Amniotic epithelial cell (primary cell): ENCODE measurements around the gene CD6.

Source experiments
- DNase-seq: peaks from one replicate; pipeline ENCODE4 v3.0.0-alpha.2; 2010; ENCODE audit warnings: low read depth

CD6 gene

GRCh38 chr11:60935676-60936442 is 35.6 kb upstream of the CD6 start:
- no peak for DNase-seq

GRCh38 chr11:60936467-60937143 is 34.9 kb upstream of the CD6 start:
- no peak for DNase-seq

GRCh38 chr11:60937144-60937527 is 34.3 kb upstream of the CD6 start:
- no peak for DNase-seq

DNA sequence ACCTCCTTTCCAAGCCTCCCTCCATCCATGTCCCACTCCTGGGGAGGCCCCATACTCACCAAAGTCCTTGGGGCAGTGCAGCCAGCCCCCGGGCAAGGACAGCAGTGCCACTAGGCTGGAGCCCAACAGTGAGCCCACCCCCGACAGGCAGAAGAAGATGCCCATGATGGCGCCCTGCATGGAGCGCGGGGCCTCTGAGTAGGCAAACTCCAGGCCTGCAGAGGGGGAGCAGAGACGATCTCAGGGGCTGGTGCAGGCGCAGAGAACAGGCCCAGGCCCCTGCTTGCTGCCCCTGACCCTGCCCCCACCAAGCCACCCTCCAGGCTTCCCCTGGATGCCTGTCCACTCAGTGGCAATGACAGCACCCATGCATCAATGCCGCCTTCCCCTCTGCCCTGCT is 33.7 kb upstream of the CD6 start:
- no peak for DNase-seq

DNA sequence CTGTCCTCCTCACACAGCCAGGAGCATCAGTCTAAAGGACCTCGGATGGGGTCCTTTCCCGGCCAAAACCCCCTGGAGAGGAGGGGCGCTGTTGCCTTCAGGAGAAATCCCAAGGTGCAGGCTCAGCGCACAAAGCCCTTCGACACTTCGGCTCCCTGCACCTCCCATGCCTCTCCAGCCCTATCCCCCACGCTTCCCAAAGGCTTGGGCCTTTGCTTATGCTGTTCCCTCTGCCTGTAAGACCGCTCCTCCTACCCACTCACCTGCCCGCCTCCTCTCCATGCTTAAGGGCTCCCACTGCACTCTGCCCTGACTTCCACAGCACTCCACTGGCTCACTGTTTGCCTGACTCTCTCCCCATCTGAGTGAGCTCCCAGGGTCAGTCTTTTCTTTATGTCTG is 33.0 kb upstream of the CD6 start:
- DNase-seq = no peak

GRCh38 chr11:60939301-60939700 is 32.2 kb upstream of the CD6 start:
- DNase-seq = no peak

- DNase-seq = peak; percentile 89
These were observed 31.6 kb upstream of the CD6 start for GRCh38 chr11:60939855-60940254.

- no peak for DNase-seq
These were observed 29.9 kb upstream of the CD6 start for GRCh38 chr11:60941371-60942119.

- no peak for DNase-seq
These were observed 29.3 kb upstream of the CD6 start for GRCh38 chr11:60942219-60942618.

- DNase-seq = peak; percentile 43
These were observed 28.4 kb upstream of the CD6 start for GRCh38 chr11:60942970-60943565.

- no peak for DNase-seq
These were observed 26.8 kb upstream of the CD6 start for GRCh38 chr11:60944490-60945294.

DNA sequence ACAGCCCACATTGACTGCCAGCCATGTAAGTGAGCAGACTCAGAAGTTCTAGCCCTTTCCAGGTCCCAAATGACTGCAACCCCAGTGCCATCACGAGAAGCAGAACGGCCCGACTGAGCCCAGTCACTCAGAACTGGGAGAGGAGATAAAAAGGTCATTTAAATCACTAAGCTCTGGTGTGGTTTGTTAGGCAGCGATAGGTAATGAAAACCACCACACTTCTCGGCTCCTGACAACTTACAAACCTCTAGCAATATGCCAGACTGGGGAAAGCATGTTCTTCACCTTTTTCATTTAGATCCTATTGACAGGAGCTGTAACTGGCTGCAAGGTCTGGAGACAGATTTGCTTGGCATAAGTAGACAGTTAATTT is 26.2 kb upstream of the CD6 start:
- DNase-seq = no peak

DNA sequence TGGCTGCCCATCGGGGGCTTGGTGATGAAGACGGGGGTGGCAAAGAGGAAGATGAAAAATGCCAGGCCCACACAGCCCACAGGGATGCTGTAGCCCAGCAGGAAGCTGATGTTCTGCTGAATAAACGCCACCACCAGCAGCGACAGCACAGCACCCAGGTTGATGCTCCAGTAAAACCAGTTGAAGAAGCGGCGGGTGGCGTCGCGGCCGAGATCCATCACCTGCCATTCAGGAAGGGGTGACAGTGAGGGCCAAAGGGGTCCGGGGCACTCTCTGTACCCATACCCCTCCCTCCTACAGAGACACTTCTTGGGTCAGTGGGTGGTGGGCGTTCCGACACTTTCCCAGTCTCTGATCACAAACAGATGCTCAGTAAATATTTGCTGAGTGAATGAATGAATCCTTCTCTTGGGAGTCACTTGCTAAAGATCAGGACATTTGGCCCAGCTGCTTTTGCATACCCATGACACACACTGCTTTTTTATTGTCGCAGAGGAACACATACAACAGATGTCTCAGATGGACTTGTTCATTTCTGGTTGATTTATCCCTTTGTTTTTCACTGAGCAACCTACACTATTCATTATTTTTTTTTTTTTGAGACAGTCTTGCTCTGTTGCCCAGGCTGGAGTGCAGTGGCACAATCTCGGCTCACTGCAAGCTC is 24.7 kb upstream of the CD6 start:
- no peak for DNase-seq

DNA sequence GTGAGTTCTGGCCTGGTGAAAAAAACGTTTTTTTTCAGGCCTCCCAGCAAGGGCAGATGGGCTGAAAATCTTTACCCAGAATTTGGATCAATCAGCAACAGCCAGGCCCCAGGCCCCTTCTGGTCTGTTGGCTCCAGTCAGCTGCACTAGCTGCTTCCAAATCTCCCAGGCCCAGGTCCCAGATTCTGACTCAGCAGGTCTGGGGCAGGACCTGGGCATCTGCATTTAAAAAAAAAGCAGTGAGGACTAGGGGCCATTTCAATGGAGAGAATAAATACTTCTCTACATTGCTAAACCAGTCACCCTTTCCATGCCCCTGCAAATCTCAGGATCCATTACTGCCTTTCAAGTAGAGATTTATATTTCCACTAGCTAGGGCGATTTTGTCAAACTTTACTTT is 23.8 kb upstream of the CD6 start:
- DNase-seq = no peak

DNA sequence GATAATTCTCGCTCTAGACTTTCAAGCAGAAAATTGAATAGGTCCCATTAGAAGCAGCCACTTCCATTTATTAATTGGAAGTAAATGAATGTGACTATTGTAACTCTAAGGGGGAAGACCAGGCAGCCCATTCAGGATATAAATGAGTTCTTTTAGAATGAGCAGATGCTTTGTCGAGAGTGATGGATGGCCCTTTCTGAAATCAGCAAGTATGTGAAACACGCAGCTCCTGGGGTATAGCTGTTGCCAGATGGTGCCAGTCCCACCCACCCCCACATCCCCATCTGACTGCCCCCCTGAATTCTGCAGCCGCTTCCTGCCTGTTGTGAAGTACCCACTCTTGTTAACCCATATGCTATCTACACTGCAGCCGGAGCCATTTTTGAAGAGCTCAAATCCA is 23.2 kb upstream of the CD6 start:
- peak; percentile 64 for DNase-seq

DNA sequence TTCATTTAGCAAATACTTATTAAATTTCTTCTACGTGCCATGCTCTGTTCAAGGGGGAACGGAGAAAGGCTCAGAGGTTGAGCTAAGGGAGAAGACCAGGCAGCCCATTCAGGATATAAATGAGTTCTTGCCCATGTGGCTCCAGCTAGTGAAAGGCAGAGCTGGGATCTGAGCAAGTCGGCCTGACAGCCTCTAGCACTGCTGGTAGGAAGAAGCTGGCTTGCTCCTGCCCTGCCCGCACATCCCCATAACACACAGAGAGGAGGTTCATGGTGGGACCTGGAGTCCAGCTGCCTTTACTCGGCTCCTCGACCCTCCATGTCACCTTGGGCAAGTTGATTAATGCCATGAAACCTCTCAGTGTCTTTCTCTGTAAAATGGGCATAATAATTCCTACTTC is 21.5 kb upstream of the CD6 start:
- DNase-seq = no peak

GRCh38 chr11:60950933-60951605 is 20.4 kb upstream of the CD6 start:
- DNase-seq = no peak

DNA sequence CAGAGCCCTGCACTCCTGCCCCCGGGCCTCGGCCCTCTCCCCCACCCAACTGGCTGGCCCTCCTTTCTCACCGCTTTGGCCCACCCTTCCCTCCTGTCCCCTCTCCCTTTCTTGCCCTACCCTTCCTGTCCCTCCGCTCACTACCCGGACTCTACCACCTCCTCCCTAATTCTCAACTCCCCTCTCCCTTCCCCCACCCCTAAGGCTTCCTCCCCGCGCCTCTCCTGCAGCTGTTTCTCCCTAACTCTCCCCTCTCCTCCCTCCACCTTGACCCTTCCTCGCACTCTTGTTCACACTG is 19.9 kb upstream of the CD6 start:
- no peak for DNase-seq

- peak; percentile 38 for DNase-seq
These were observed 19.4 kb upstream of the CD6 start, which contains the start of gene SLC15A3 for GRCh38 chr11:60951904-60952741. Gene SLC15A3, minus strand, starts transcription at chr11:60952176. Its CDS starts 625 bp downstream, at chr11:60951551.

GRCh38 chr11:60952742-60953170 is 18.7 kb upstream of the CD6 start:
- DNase-seq = no peak
